Thoracic aorta (tissue), 2 donors: Measurements from ENCODE around the gene ADAMTSL4. TPM values are rescaled to one million over a fixed set of nuclear protein-coding genes. Genes with fewer than 3 reads are reported as not detected.

Source experiments
- ATAC-seq: fragments of 150-250 bp; one replicate; pipeline ENCODE4 v1.8.0; 2017; ENCODE audit warnings: low read depth; ENCODE audit not compliant: insufficient number of reproducible peaks, low FRiP score
- DNase-seq: peaks from one replicate; pipeline ENCODE4 v3.0.0-alpha.2; 2020; ENCODE audit warnings: low spot score
- H3K27ac ChIP-seq, 2 donors: fragments of 200-600 bp; sonication (generic); 1 replicate in 1 of 2; 2 replicates in 1 of 2; pipeline ENCODE4 v1.5.1; 2016; ENCODE audit warnings: mild to moderate bottlenecking in 2 of 2, moderate library complexity in 2 of 2
- H3K27me3 ChIP-seq: fragments of 200-600 bp; sonication (generic); replicated peaks from 2 replicates; pipeline ENCODE4 v1.6.0; 2016; ENCODE audit warnings: mild to moderate bottlenecking; ENCODE audit not compliant: insufficient read depth
- H3K36me3 ChIP-seq: fragments of 200-600 bp; sonication (generic); one replicate; pipeline ENCODE4 v1.5.1; 2016
- H3K4me1 ChIP-seq, 2 donors: fragments of 200-600 bp; sonication (generic); 1 replicate in 1 of 2; 2 replicates in 1 of 2; pipeline versions ENCODE4 v1.5.1 to v1.6.0; 2016; ENCODE audit warnings: low read depth in 2 of 2, mild to moderate bottlenecking in 1 of 2; ENCODE audit not compliant: control insufficient read depth in 1 of 2
- H3K4me3 ChIP-seq: fragments of 200-600 bp; sonication (generic); 2 replicates; pipeline ENCODE4 v1.5.1; 2016; ENCODE audit warnings: mild to moderate bottlenecking
- H3K9me3 ChIP-seq: fragments of 200-600 bp; sonication (generic); 2 replicates; pipeline ENCODE4 v1.5.1; 2016
- total RNA-seq, 2 donors: library from RNA; depleted of rRNA; stranded (reverse); fragments of >200 nt; gene quantifications; one replicate each; pipeline versions ENCODE4 v1.1.0 to v1.2.3, GENCODE V29; 2016
- TF ChIP-seq, protein P1 (sequence below): fragments of 200-600 bp; sonication (generic); IDR thresholded peaks from one replicate; pipeline ENCODE4 v1.5.1; 2019; ENCODE audit warnings: antibody characterized with exemption

The ADAMTSL4 gene
- total RNA-seq, 2 donors from 2014 or later, result 28.4 to 45.1 TPM

DNA sequence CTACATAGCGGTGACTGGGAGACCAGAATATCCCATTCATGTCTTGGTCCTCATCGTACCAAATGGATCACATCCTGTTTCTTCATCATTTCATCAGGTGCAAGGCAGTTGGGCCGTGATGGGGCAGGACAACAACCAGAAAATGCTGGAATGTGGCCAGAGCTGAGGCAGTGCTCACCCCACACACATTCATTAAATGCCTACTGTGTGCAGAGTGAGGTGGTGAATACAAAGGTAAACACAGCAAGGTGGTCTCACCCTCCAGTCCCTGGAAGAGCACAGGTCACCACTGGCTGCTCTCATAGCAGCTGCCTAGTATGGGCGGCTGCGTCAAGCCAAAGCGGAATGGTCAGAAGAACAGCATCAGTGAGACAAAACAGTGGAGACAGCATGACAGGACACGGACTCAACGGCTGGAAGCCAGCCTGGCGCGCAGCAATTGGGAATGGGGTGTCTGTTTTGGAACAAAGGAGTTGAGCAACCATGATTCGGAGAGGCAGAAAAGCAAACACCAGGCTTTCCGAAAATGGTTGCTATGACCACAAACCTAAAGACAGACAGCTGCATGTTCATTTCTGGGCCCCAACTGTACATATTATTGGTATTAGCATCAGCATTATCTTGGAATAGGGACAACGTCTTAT lies 5.6 kb upstream of the ADAMTSL4 start:
- TF ChIP-seq, protein P1, sequence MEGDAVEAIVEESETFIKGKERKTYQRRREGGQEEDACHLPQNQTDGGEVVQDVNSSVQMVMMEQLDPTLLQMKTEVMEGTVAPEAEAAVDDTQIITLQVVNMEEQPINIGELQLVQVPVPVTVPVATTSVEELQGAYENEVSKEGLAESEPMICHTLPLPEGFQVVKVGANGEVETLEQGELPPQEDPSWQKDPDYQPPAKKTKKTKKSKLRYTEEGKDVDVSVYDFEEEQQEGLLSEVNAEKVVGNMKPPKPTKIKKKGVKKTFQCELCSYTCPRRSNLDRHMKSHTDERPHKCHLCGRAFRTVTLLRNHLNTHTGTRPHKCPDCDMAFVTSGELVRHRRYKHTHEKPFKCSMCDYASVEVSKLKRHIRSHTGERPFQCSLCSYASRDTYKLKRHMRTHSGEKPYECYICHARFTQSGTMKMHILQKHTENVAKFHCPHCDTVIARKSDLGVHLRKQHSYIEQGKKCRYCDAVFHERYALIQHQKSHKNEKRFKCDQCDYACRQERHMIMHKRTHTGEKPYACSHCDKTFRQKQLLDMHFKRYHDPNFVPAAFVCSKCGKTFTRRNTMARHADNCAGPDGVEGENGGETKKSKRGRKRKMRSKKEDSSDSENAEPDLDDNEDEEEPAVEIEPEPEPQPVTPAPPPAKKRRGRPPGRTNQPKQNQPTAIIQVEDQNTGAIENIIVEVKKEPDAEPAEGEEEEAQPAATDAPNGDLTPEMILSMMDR, result no peak
- ATAC-seq, result no peak
- peaks cover 3% of the 10 kb centered on the region in 2 donors for H3K4me1 ChIP-seq
- peak overlapping the region in 1 of 2 donors; percentile 12 for H3K27ac ChIP-seq
- no peaks in the 10 kb centered on the region for H3K9me3 ChIP-seq
- no peaks in the 10 kb centered on the region for H3K36me3 ChIP-seq
- H3K27me3 ChIP-seq, result no peaks in the 10 kb centered on the region
- no peak overlapping the region for H3K4me3 ChIP-seq
- no peak for DNase-seq

DNA sequence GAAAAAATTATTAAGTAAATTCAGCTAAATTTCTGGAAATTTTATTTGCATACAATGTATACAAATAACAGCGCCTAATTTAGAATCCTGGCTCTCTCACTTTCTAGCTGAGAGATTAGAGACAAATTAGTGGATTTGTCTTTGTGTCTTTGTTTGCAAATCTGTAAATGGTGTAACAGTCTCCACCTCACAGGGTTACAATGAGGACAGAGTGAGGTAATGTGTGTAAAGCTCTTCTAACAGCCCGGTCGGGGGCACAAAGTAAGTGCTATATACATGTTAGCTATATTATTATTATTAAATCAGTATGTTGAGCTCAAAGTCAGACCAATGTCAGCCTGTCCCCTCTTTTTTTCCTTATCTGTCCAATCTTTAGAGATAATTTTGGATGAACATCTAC lies 5.0 kb upstream of the ADAMTSL4 start:
- no peak overlapping the region for H3K4me3 ChIP-seq
- H3K36me3 ChIP-seq, result no peaks in the 10 kb centered on the region
- DNase-seq, result no peak
- no peak for ATAC-seq
- TF ChIP-seq, protein P1, result no peak
- H3K27me3 ChIP-seq, result no peaks in the 10 kb centered on the region
- peak overlapping the region in 1 of 2 donors; percentile 12 for H3K27ac ChIP-seq
- no peaks in the 10 kb centered on the region for H3K9me3 ChIP-seq
- no peaks in the 10 kb centered on the region for H3K4me1 ChIP-seq

- H3K27ac ChIP-seq, result no peak overlapping the region
- no peaks in the 10 kb centered on the region for H3K36me3 ChIP-seq
- no peaks in the 10 kb centered on the region for H3K27me3 ChIP-seq
- H3K4me1 ChIP-seq, result peaks cover 2 to 13% of the 10 kb centered on the region in 2 donors
- TF ChIP-seq, protein P1, result no peak
- no peak overlapping the region for H3K4me3 ChIP-seq
- DNase-seq, result no peak
- no peaks in the 10 kb centered on the region for H3K9me3 ChIP-seq
- ATAC-seq, result no peak
These were observed 3.6 kb upstream of the ADAMTSL4 start for GRCh38 chr1:150545486-150546032.

- ATAC-seq (no peak), DNase-seq (no peak)
- peaks cover 8 to 21% of the 10 kb centered on the region in 2 donors for H3K4me1 ChIP-seq
- no peaks in the 10 kb centered on the region for H3K27me3 ChIP-seq
- TF ChIP-seq, protein P1, result no peak
- no peaks in the 10 kb centered on the region for H3K36me3 ChIP-seq
- no peak overlapping the region for H3K27ac ChIP-seq
- H3K4me3 ChIP-seq, result no peak overlapping the region
- no peaks in the 10 kb centered on the region for H3K9me3 ChIP-seq
These were observed 2.8 kb upstream of the ADAMTSL4 start for GRCh38 chr1:150546294-150546937.

DNA sequence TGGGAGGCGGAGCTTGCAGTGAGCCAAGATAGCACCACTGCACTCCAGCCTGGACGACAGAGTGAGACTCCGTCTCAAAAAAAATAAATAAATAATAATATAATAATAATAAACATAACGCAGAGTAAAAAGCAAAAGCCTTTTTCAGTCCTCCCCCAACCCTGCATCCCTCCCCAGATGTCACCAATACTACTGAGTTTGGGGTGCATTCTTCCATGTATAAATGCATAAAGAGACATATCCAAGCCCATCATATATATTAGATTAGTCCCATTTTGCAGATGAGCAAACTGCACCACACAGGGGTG lies 930 bp upstream of the ADAMTSL4 start:
- Histone ChIP-seq H3K9me3 (no peaks in the 10 kb centered on the region), H3K4me1 (peaks cover 24 to 40% of the 10 kb centered on the region in 2 donors), H3K36me3 (no peaks in the 10 kb centered on the region), H3K27ac (peak overlapping the region; percentile 79 to 88), H3K27me3 (no peaks in the 10 kb centered on the region), H3K4me3 (peak overlapping the region; percentile 83)
- no peak for DNase-seq
- TF ChIP-seq, protein P1, result no peak
- no peak for ATAC-seq
